Fibroblast of lung (primary cell): ENCODE results near the gene SLC25A10.

ENCODE experiments used
- CTCF ChIP-seq, 2 donors: IDR thresholded peaks in 1 of 2; conservative IDR thresholded peaks in 1 of 2; 1 replicate in 1 of 2; 2 replicates in 1 of 2; pipeline ENCODE4 v1.5.1; 2011 to 2012; ENCODE audit warnings: low read length in 2 of 2, control low read depth in 1 of 2, inconsistent platforms in 1 of 2, low read depth in 1 of 2, mild to moderate bottlenecking in 1 of 2
- EZH2 ChIP-seq: IDR thresholded peaks from 2 replicates; pipeline ENCODE4 v1.5.1; 2012; ENCODE audit warnings: low read length, control low read depth, mild to moderate bottlenecking; ENCODE audit errors: missing control alignments

- no peak for TF ChIP-seq CTCF (conservative IDR thresholded peaks at IDR 0.05 in 1 of 2, IDR thresholded peaks at IDR 0.05 in 1 of 2; ENCODE audit: low read depth in 1 of 2, low read length in 2 of 2)
- TF ChIP-seq EZH2: no peak
Observed at GRCh38 chr17:81666092-81666341, 46.1 kb upstream of the SLC25A10 start.
